Adipocyte (in vitro differentiated cells): ENCODE results near the gene ARV1.
"Not testable (repeated sequence)": the region's sequence is repeated elsewhere in the genome, so short reads cannot be mapped to it uniquely, and the experiment has no call there.

Source experiments
- DNase-seq: peaks from one replicate; pipeline ENCODE4 v3.0.0-alpha.2; 2015; ENCODE audit warnings: low read depth
- H3K27me3 ChIP-seq: replicated peaks from 2 replicates; pipeline ENCODE4 v1.7.0; 2013; ENCODE audit warnings: mild to moderate bottlenecking, low read length, moderate library complexity; ENCODE audit not compliant: control insufficient read depth, insufficient read depth
- H3K36me3 ChIP-seq: 2 replicates; pipeline ENCODE4 v1.7.0; 2013; ENCODE audit warnings: low read length, mild to moderate bottlenecking, moderate library complexity; ENCODE audit not compliant: control insufficient read depth, insufficient read depth, severe bottlenecking
- H3K4me1 ChIP-seq: 2 replicates; pipeline ENCODE4 v1.7.0; 2013; ENCODE audit warnings: mild to moderate bottlenecking, low read length, moderate library complexity; ENCODE audit not compliant: control insufficient read depth, insufficient read depth
- H3K4me3 ChIP-seq: 2 replicates; pipeline ENCODE4 v1.7.0; 2013; ENCODE audit warnings: mild to moderate bottlenecking, low read length, moderate library complexity
- H3K9ac ChIP-seq: 2 replicates; pipeline ENCODE4 v1.7.0; 2013; ENCODE audit warnings: mild to moderate bottlenecking, low read length, moderate library complexity
- H3K9me3 ChIP-seq: 2 replicates; pipeline ENCODE4 v1.7.0; 2013; ENCODE audit warnings: mild to moderate bottlenecking, low read length, moderate library complexity; ENCODE audit not compliant: control insufficient read depth

The ARV1 gene

DNA sequence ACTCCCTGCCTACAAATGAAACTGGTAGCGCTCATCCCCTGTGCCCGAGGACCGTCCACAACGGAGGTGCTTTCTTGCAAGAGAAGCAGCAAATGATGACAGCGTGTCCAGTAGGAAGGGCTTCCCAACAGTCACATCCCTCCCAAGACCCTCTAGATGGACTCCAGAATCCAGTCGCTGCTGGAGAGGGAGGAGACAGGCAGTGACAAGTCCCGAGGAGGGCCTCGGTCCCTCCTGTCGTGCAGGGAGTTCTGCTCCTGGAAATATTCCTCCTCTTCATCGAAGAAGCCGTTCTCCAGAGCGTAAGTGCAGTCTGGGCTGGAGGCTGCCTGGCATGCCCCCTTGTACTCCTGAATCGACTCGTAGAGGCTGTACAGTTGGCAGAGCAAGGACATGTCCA, 40.8 kb downstream of the ARV1 start:
- no peak for DNase-seq
- H3K27me3 ChIP-seq: no peaks in the 10 kb centered on the region
- H3K4me1 ChIP-seq: no peaks in the 10 kb centered on the region
- no peak overlapping the region for H3K4me3 ChIP-seq
- H3K9me3 ChIP-seq: no peaks in the 10 kb centered on the region
- H3K9ac ChIP-seq: no peak overlapping the region
- H3K36me3 ChIP-seq: peaks cover 60% of the 10 kb centered on the region

DNA sequence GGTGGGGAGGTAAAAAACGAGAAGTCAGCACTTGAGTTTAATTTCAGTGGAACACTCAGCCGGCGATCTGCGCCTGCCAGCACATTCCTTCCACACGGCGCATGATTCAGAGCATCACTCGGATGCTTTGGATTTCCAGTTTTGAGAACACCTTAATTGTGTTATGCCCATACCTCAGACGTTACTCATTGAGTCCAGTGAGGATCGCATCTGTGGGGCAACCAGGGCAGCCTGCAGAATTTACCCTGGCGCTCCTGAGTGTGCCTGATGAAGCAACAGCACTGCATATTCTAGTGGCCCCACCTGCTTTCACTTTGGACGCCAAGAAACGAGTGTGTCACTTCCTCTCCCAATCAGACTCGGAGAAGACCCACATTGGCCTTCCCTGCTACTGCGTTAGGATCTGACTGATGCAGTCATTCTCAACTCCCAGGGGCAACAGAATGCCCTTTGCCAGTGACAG, 41.3 kb downstream of the ARV1 start:
- Histone ChIP-seq H3K4me1 (no peaks in the 10 kb centered on the region), H3K9me3 (no peaks in the 10 kb centered on the region), H3K9ac (no peak overlapping the region), H3K27me3 (no peaks in the 10 kb centered on the region), H3K36me3 (peaks cover 58% of the 10 kb centered on the region), H3K4me3 (no peak overlapping the region)
- no peak for DNase-seq

DNA sequence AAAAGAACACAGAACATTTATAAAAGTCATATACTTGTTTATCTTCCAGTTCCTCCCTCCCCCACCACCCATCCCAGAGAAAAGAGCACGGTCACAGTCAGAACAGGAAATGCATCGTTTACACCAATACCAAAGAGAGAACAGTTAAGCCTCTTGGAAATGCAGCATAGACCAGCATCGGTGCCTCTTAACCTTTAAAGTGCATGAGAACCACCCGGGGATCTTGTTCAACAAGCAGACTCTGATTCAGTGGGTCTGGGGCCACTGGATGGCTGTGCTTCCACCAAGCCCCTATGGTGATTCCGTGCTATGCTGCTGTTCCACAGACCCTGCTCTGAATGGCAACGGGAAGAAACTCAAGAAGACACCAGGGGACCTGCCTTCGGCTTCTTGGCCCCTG, 41.9 kb downstream of the ARV1 start:
- Histone ChIP-seq H3K9ac (no peak overlapping the region), H3K9me3 (no peaks in the 10 kb centered on the region), H3K27me3 (no peaks in the 10 kb centered on the region), H3K4me1 (no peaks in the 10 kb centered on the region), H3K36me3 (peaks cover 52% of the 10 kb centered on the region), H3K4me3 (no peak overlapping the region)
- DNase-seq: peak; percentile 63

DNA sequence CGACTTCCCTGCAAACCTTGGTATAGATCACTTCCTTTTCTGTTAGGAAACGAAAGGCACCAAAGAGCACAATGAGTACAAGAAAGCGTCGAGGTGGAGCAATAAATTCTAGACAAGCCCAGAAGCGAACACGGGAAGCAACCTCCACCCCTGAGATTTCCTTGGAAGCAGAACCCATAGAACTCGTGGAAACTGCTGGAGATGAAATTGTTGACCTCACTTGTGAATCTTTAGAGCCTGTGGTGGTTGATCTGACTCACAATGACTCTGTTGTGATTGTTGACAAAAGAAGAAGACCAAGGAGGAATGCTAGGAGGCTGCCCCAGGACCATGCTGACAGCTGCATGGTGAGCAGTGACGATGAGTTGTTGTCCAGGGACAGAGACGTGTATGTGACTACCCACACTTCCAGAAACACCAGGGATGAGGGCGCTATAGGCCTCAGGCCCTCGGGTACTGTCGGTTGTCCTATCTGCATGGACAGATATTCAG, 42.7 kb downstream of the ARV1 start:
- Histone ChIP-seq H3K9me3 (no peaks in the 10 kb centered on the region), H3K4me1 (peaks cover 2% of the 10 kb centered on the region), H3K27me3 (no peaks in the 10 kb centered on the region), H3K9ac (no peak overlapping the region), H3K36me3 (peaks cover 46% of the 10 kb centered on the region), H3K4me3 (no peak overlapping the region)
- no peak for DNase-seq

GRCh38 chr1:231022543-231022942, 43.6 kb downstream of the ARV1 start:
- H3K27me3 ChIP-seq, H3K4me1 ChIP-seq, H3K9ac ChIP-seq, H3K9me3 ChIP-seq, H3K4me3 ChIP-seq, DNase-seq: not testable (repeated sequence)
- H3K36me3 ChIP-seq: peaks cover 36% of the 10 kb centered on the region

GRCh38 chr1:231023150-231023549, 44.3 kb downstream of the ARV1 start:
- DNase-seq: no peak
- Histone ChIP-seq H3K9me3 (no peaks in the 10 kb centered on the region), H3K4me1 (peaks cover 8% of the 10 kb centered on the region), H3K9ac (no peak overlapping the region), H3K36me3 (peaks cover 35% of the 10 kb centered on the region), H3K4me3 (no peak overlapping the region), H3K27me3 (no peaks in the 10 kb centered on the region)

DNA sequence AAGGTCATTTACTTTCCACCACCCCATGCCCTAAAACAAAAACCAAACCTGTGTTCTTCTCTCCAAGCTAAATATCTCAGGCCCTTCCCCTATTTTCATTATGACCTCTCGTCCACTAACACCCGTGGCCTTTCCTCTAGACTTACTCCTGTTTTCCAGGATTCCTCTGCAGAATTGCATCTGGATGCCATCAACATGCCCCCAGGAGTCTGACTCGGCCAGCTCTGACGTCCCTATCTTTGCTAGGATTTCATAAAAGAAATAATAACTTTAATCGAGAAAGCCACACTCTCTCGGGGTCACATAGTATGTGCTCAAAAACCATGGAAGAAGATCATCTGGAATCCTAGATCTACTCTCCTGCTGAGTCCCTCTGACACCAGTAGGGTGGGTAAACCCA, 47.7 kb downstream of the ARV1 start:
- H3K36me3 ChIP-seq: peaks cover 13% of the 10 kb centered on the region
- H3K27me3 ChIP-seq: no peaks in the 10 kb centered on the region
- no peaks in the 10 kb centered on the region for H3K9me3 ChIP-seq
- DNase-seq: no peak
- no peak overlapping the region for H3K9ac ChIP-seq
- no peak overlapping the region for H3K4me3 ChIP-seq
- peaks cover 8% of the 10 kb centered on the region for H3K4me1 ChIP-seq

GRCh38 chr1:231027136-231027925, 48.4 kb downstream of the ARV1 start:
- H3K4me1 ChIP-seq: peaks cover 8% of the 10 kb centered on the region
- no peaks in the 10 kb centered on the region for H3K9me3 ChIP-seq
- H3K4me3 ChIP-seq: no peak overlapping the region
- H3K27me3 ChIP-seq: no peaks in the 10 kb centered on the region
- H3K36me3 ChIP-seq: peaks cover 9% of the 10 kb centered on the region
- H3K9ac ChIP-seq: no peak overlapping the region
- no peak for DNase-seq

DNA sequence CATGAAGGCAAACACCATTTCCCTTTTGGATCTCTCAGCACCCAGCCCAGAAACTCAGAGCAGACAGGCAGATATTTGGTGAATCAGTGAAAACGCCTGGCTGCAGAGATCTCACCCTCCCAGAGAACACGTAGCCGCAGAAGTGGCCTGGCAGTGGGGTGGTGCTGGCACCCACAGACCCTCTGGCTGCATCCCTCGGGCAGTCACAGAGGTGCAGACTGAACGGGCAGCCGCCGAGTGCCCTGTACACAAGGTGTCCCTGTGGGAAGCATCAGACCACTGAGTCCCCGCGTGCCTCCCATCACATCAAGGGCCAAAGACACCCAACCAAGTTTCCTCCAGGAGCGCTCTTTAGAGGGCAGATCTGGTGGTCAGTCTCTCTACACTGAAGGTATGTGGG, 49.1 kb downstream of the ARV1 start:
- Histone ChIP-seq H3K27me3 (no peaks in the 10 kb centered on the region), H3K36me3 (peaks cover 9% of the 10 kb centered on the region), H3K4me3 (no peak overlapping the region), H3K4me1 (peaks cover 13% of the 10 kb centered on the region), H3K9ac (no peak overlapping the region), H3K9me3 (no peaks in the 10 kb centered on the region)
- no peak for DNase-seq

DNA sequence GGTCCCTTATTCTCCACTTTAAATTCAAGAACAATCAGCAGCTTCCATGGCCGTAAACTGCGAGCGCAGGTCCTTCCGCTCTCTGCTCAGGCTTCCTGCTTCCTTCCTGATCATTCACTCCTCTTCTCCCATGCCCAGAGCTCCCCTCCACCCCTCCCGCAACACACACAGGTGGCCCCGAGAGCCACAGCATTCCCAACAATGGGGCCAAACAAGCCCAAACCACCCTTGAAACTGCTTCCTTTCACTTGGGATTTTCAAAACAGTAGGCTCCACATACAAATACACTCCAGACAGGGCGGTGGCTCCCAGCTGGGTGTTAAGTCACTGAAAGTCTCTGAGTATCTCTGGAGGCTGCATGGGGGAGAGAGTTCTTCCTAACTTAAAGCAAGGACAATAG, 49.8 kb downstream of the ARV1 start:
- no peak for DNase-seq
- no peak overlapping the region for H3K9ac ChIP-seq
- H3K27me3 ChIP-seq: no peaks in the 10 kb centered on the region
- H3K9me3 ChIP-seq: no peaks in the 10 kb centered on the region
- no peak overlapping the region for H3K4me3 ChIP-seq
- peaks cover 9% of the 10 kb centered on the region for H3K36me3 ChIP-seq
- peaks cover 17% of the 10 kb centered on the region for H3K4me1 ChIP-seq

- H3K27me3 ChIP-seq, H3K4me3 ChIP-seq, H3K9ac ChIP-seq, H3K9me3 ChIP-seq, H3K36me3 ChIP-seq, DNase-seq: not testable (repeated sequence)
- peaks cover 17% of the 10 kb centered on the region for H3K4me1 ChIP-seq
These were observed 50.4 kb downstream of the ARV1 start for GRCh38 chr1:231029247-231029646.

DNA sequence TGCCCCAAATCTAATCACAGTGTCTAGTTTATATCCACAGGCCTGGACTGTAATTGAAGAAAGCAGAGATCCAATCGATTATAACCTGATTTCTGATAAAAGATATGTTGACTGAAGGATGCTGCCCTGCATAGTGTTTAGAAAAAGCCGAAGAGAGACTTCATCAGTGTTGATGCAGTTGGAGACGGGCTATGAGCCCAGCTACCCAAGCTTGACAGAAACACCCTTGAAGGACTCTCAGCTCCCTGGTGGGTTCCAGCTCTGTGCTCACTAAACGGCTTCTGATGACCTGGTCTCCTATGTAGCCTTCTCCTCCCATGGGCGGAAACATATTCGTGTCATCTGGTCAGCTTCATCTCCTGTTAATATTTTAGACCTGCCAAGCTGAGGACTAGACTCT, 50.9 kb downstream of the ARV1 start:
- Histone ChIP-seq H3K27me3 (no peaks in the 10 kb centered on the region), H3K9me3 (no peaks in the 10 kb centered on the region), H3K36me3 (peaks cover 9% of the 10 kb centered on the region), H3K4me1 (peaks cover 17% of the 10 kb centered on the region), H3K9ac (no peak overlapping the region), H3K4me3 (no peak overlapping the region)
- DNase-seq: no peak
